ENCODE results near the gene NRG3. TPM values are rescaled to one million over a fixed set of nuclear protein-coding genes. Genes with fewer than 3 reads are reported as not detected.
"Not testable (repeated sequence)": the region's sequence is repeated elsewhere in the genome, so short reads cannot be mapped to it uniquely, and the experiment has no call there.

The NRG3 gene
- total and polyA plus RNA-seq, 9 donors = 0.04 to 4.5 (median 0.15) TPM; not detected in 2

DNA sequence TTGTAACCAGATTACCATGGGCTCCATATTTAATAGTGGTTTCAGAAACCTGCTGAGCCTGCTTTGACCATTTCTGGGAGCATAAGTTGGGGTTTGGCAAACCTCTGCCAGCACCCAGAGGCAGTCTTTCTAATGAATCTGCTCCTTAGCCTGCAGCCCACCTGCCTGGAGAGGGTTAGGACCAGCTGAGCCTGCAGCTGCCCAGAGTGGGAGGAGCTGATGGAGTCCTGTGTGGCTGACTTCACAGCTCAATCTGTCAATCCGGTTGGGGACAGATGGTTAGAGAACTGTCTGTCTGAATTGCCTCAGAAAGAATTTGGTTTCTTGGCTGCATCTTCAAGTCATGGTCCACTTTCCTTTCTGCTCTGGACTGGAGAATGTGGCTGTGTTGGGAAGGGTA lies 444.6 kb downstream of the NRG3 start:
- no peaks in the 10 kb centered on the region for H3K4me1 ChIP-seq (ENCODE audit: insufficient read depth)
- no peaks in the 10 kb centered on the region for H3K27me3 ChIP-seq
- H3K36me3 ChIP-seq = no peaks in the 10 kb centered on the region
- 15 to 56% (median 22%) methylated on average over 1 of the region's 1 CpG for WGBS, 3 donors
- H3K4me3 ChIP-seq = no peak overlapping the region
- no peaks in the 10 kb centered on the region for H3K9me3 ChIP-seq
- intact Hi-C loops (cut with DNase I) = no loop called here
- no peak for DNase-seq
- H3K27ac ChIP-seq = no peak overlapping the region
- no peak for TF ChIP-seq POLR2A (IDR thresholded peaks at IDR 0.05)

DNA sequence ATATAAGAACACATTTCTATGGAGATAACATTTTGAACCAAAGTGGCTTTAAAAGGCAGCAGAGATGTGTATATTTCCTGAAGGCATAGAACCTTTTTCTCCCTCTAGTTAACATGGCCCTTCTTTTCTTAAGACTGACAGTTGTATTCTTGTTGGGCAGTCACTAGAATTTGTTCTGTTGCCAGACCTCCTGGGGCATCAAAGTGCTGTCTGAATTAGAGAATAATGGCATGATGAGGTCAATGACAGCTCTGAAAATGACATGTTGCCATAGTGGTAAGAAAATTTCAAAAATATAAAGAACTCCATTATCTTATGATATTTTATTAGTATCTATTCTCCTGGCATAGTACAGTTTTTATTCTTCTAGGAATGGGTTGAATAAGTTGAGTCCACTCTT lies 446.7 kb downstream of the NRG3 start:
- Histone ChIP-seq H3K4me1 (ENCODE audit: insufficient read depth) (no peaks in the 10 kb centered on the region), H3K27me3 (no peaks in the 10 kb centered on the region), H3K4me3 (no peak overlapping the region), H3K9me3 (no peaks in the 10 kb centered on the region), H3K27ac (no peak overlapping the region), H3K36me3 (no peaks in the 10 kb centered on the region)
- intact Hi-C loops (cut with DNase I) = no loop called here
- no peak for DNase-seq
- no peak for TF ChIP-seq POLR2A (IDR thresholded peaks at IDR 0.05)
- TF ChIP-seq EP300 (IDR thresholded peaks at IDR 0.05) = no peak
- TF ChIP-seq, protein P1, sequence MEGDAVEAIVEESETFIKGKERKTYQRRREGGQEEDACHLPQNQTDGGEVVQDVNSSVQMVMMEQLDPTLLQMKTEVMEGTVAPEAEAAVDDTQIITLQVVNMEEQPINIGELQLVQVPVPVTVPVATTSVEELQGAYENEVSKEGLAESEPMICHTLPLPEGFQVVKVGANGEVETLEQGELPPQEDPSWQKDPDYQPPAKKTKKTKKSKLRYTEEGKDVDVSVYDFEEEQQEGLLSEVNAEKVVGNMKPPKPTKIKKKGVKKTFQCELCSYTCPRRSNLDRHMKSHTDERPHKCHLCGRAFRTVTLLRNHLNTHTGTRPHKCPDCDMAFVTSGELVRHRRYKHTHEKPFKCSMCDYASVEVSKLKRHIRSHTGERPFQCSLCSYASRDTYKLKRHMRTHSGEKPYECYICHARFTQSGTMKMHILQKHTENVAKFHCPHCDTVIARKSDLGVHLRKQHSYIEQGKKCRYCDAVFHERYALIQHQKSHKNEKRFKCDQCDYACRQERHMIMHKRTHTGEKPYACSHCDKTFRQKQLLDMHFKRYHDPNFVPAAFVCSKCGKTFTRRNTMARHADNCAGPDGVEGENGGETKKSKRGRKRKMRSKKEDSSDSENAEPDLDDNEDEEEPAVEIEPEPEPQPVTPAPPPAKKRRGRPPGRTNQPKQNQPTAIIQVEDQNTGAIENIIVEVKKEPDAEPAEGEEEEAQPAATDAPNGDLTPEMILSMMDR (IDR thresholded peaks at IDR 0.05) = no peak

DNA sequence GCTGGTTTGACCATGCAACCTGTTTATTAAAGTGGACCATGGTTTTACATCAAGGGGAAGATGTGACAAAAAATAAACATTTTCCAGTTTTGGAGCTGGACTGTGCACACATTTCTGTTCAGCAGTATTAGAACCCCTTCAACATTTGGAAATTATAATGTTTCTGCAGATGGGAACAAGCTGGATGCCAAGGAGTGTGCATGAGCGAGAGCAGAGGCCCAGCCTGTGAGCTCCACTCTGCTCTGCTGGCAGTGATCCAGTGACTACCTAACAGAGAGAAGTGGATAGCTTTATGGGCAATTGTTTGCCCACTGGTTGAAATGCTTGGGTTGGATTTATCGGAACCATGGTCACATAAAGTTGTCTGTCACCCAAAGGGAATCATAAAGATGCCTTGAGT lies 456.7 kb downstream of the NRG3 start:
- no peaks in the 10 kb centered on the region for H3K9me3 ChIP-seq
- no peaks in the 10 kb centered on the region for H3K36me3 ChIP-seq
- no peak for DNase-seq
- 68 to 70% (median 69%) methylated on average over 2 of the region's 2 CpGs for WGBS, 3 donors
- H3K4me3 ChIP-seq = no peak overlapping the region
- no peaks in the 10 kb centered on the region for H3K4me1 ChIP-seq (ENCODE audit: insufficient read depth)
- H3K27ac ChIP-seq = no peak overlapping the region
- intact Hi-C loops (cut with DNase I) = no loop called here
- no peak for TF ChIP-seq EP300 (IDR thresholded peaks at IDR 0.05)
- no peaks in the 10 kb centered on the region for H3K27me3 ChIP-seq

DNA sequence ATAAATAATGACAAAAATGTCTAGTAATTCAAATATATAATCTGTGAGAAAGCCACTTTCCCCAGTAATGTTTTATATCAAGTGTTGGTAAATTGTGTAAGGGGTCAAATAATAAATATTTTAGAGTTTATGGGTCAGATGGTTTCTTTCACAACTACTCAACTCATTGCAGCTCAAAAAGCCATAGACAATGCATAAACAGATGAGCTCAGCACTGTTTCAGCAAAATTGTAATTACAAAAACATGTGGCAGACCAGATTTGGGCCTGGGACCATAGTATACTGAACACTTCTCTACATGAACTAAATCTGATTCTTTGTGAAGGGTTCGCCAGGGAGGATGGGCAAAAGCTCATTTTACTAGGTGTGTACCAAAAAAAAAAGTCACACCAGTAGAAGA lies 460.8 kb downstream of the NRG3 start:
- Histone ChIP-seq H3K4me3 (no peak overlapping the region), H3K27ac (no peak overlapping the region), H3K4me1 (ENCODE audit: insufficient read depth) (no peaks in the 10 kb centered on the region), H3K36me3 (no peaks in the 10 kb centered on the region), H3K27me3 (no peaks in the 10 kb centered on the region), H3K9me3 (no peaks in the 10 kb centered on the region)
- no peak for DNase-seq
- intact Hi-C loops (cut with DNase I) = no loop called here
- TF ChIP-seq, protein P1 (IDR thresholded peaks at IDR 0.05) = no peak
- no peak for TF ChIP-seq EP300 (IDR thresholded peaks at IDR 0.05)
- TF ChIP-seq POLR2A (IDR thresholded peaks at IDR 0.05) = no peak
- WGBS, 3 donors = 68 to 76% (median 75%) methylated on average over 1 of the region's 1 CpG

DNA sequence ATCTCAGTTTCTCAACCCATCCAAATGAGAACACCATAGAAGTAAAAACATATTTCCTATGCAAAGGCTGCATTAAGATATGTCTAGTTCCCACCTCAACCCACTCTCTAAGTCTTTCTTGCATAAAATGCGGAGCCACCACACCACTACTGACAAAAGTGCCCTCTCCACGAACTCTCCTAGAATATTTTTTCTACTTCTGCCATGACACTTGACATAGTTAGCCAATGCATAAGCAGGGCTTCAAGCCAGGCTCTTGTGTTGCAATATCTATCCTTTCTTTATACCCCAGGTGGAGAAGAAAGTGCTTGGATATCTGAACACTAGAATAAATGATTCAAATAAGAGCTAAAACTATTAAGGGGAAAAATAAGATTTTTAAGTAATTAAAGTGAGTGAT lies 465.2 kb downstream of the NRG3 start:
- no peaks in the 10 kb centered on the region for H3K9me3 ChIP-seq
- DNase-seq = no peak
- 59 to 74% (median 71%) methylated on average over 2 of the region's 2 CpGs for WGBS, 3 donors

DNA sequence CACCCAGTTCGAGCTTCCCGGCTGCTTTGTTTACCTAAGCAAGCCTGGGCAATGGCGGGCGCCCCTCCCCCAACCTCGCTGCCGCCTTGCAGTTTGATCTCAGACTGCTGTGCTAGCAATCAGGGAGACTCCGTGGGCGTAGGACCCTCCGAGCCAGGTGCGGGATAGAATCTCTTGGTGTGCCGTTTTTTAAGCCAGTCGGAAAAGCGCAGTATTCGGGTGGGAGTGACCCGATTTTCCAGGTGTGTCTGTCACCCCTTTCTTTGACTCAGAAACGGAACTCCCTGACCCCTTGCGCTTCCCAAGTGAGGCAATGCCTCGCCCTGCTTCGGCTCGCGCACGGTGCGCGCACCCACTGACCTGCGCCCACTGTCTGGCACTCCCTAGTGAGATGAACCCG lies 474.6 kb downstream of the NRG3 start:
- H3K9me3 ChIP-seq; H3K27me3 ChIP-seq; H3K4me3 ChIP-seq; H3K36me3 ChIP-seq; DNase-seq; H3K4me1 ChIP-seq (ENCODE audit: insufficient read depth); H3K27ac ChIP-seq; intact Hi-C loops (cut with DNase I): not testable (repeated sequence)
- WGBS, 3 donors = 84 to 88% (median 87%) methylated on average over 20 to 24 of the region's 26 CpGs

More for the DNA sequence above, 465.2 kb downstream of the NRG3 start:
- Histone ChIP-seq H3K27me3 (no peaks in the 10 kb centered on the region), H3K27ac (no peak overlapping the region), H3K4me1 (ENCODE audit: insufficient read depth) (no peaks in the 10 kb centered on the region), H3K4me3 (no peak overlapping the region), H3K36me3 (no peaks in the 10 kb centered on the region)
- TF ChIP-seq POLR2A (IDR thresholded peaks at IDR 0.05) (no peak), EP300 (IDR thresholded peaks at IDR 0.05) (no peak)
- TF ChIP-seq, protein P1 (IDR thresholded peaks at IDR 0.05) = no peak
- intact Hi-C loops (cut with DNase I) = no loop called here

Data from ovary (tissue), 9 donors.